Epithelial cell of prostate (primary cell): ENCODE results near the gene MRPS34.
"Not testable (repeated sequence)": the region's sequence is repeated elsewhere in the genome, so short reads cannot be mapped to it uniquely, and the experiment has no call there.

Experiments
- DNase-seq: peaks from one replicate; pipeline ENCODE4 v3.0.0-alpha.2; 2011; ENCODE audit warnings: low read depth, low spot score
- H3K27ac ChIP-seq: fragments of 450-650 bp; 2 replicates; pipeline ENCODE4 v1.5.1; 2017; ENCODE audit warnings: mild to moderate bottlenecking

MRPS34 gene

GRCh38 chr16:1734123-1734522 is 38.8 kb downstream of the MRPS34 start:
- H3K27ac ChIP-seq = no peak overlapping the region
- no peak for DNase-seq

GRCh38 chr16:1732551-1732987 is 40.4 kb downstream of the MRPS34 start:
- not testable (repeated sequence) for DNase-seq, H3K27ac ChIP-seq

GRCh38 chr16:1732071-1732470 is 40.9 kb downstream of the MRPS34 start:
- H3K27ac ChIP-seq = no peak overlapping the region
- DNase-seq = no peak

- no peak overlapping the region for H3K27ac ChIP-seq
- no peak for DNase-seq
Measured at GRCh38 chr16:1731603-1732002, 41.3 kb downstream of the MRPS34 start.

- no peak for DNase-seq
- no peak overlapping the region for H3K27ac ChIP-seq
Measured at GRCh38 chr16:1731073-1731472, 41.9 kb downstream of the MRPS34 start.

- H3K27ac ChIP-seq = no peak overlapping the region
- no peak for DNase-seq
Measured at GRCh38 chr16:1729445-1729844, 43.5 kb downstream of the MRPS34 start.

GRCh38 chr16:1729026-1729425 is 43.9 kb downstream of the MRPS34 start:
- no peak overlapping the region for H3K27ac ChIP-seq
- no peak for DNase-seq

- no peak for DNase-seq
- no peak overlapping the region for H3K27ac ChIP-seq
Measured at GRCh38 chr16:1727651-1728624, 45.0 kb downstream of the MRPS34 start.

- H3K27ac ChIP-seq = no peak overlapping the region
- no peak for DNase-seq
Measured at GRCh38 chr16:1726661-1727502, 46.1 kb downstream of the MRPS34 start.

- H3K27ac ChIP-seq = no peak overlapping the region
- DNase-seq = no peak
Measured at GRCh38 chr16:1724491-1724890, 48.4 kb downstream of the MRPS34 start.

- H3K27ac ChIP-seq = peak overlapping the region; percentile 63
- no peak for DNase-seq
Measured at GRCh38 chr16:1723450-1724147, 49.3 kb downstream of the MRPS34 start.
